HepG2 (cell line): ENCODE data around the gene TOR1B. TPM values are rescaled to one million over a fixed set of nuclear protein-coding genes. Genes with fewer than 3 reads are reported as not detected.

ENCODE experiments used
- ATAC-seq: fragments of 200-7000 bp; cut with Tn5 transposase; 3 replicates; pipeline ENCODE4 v1.9.1; 2020; ENCODE audit warnings: mild to moderate bottlenecking, moderate library complexity
- BruUV-seq: library from RNA; stranded (reverse); fragments of 400-500 nt; replicated peaks from 2 replicates; lab custom pipeline; 2021; lab: Mats Ljungman, UMichigan
- CTCF ChIA-PET: fragments of 300-600 bp; formaldehyde crosslinking; extraction: SDS; loops from one replicate; lab custom pipeline; 2021; ENCODE audit warnings: low total read pairs, inconsistent platforms, low intra/inter-chr PET ratio; lab: Yijun Ruan, JAX
- POLR2A ChIA-PET: fragments of 350-600 bp; sonication (Branson Sonifier 250); formaldehyde crosslinking; loops from one replicate; lab custom pipeline; 2020; ENCODE audit warnings: antibody characterized with exemption, inconsistent platforms; lab: Yijun Ruan, JAX
- DNase-seq: peaks from one replicate; pipeline ENCODE4 v3.0.0-alpha.2; 2015; ENCODE audit warnings: low spot score
- FAIRE-seq: peaks from 3 replicates; lab custom pipeline; 2011; peaks lifted over from hg19 to GRCh38; lab: Jason Lieb, UNC
- H2AFZ ChIP-seq: one replicate; pipeline ENCODE4 v1.6.1; 2011; ENCODE audit warnings: low read length, inconsistent platforms
- H3K27ac ChIP-seq: fragments of 300-600 bp; 3 replicates; pipeline ENCODE4 v1.8.0; 2011; ENCODE audit warnings: mixed run types, mild to moderate bottlenecking, mixed read lengths, low read length, inconsistent platforms; ENCODE audit not compliant: insufficient read depth; ENCODE audit errors: extremely low read length
- H3K27me3 ChIP-seq, 2 experiments: fragments of 200-600 bp in 1 of 2; 2 replicates in 1 of 2; 3 replicates in 1 of 2; pipeline versions ENCODE4 v1.6.0 to v1.8.0; 2011; ENCODE audit warnings: low read length in 2 of 2, mild to moderate bottlenecking in 2 of 2, moderate library complexity in 2 of 2, inconsistent platforms in 1 of 2; ENCODE audit not compliant: insufficient read depth in 2 of 2, control insufficient read depth in 1 of 2
- H3K36me3 ChIP-seq, 2 experiments: fragments of 200-600 bp in 1 of 2; replicated peaks in 1 of 2; 2 replicates in 1 of 2; 3 replicates in 1 of 2; pipeline versions ENCODE4 v1.5.1 to v1.8.0; 2011; ENCODE audit warnings: low read length in 2 of 2, inconsistent platforms in 1 of 2; ENCODE audit not compliant: insufficient read depth in 2 of 2, control insufficient read depth in 1 of 2
- H3K4me1 ChIP-seq: 2 replicates; pipeline ENCODE4 v1.5.1; 2012; ENCODE audit warnings: low read length, inconsistent platforms; ENCODE audit not compliant: insufficient read depth
- H3K4me2 ChIP-seq: 2 replicates; pipeline ENCODE4 v1.6.0; 2011; ENCODE audit warnings: low read depth, low read length, inconsistent platforms
- H3K4me3 ChIP-seq, 3 experiments: fragments of 200-600 bp in 1 of 3; sonication (generic), shearing (Covaris generic) in 1 of 3; replicated peaks in 1 of 3; 2 replicates each; pipeline ENCODE4 v1.5.1; 2011 to 2016; ENCODE audit warnings: low read length in 3 of 3, inconsistent platforms in 2 of 3, low read depth in 2 of 3, mild to moderate bottlenecking in 2 of 3, control low read depth in 1 of 3, mixed read lengths in 1 of 3; ENCODE audit not compliant: insufficient read depth in 1 of 3
- H3K79me2 ChIP-seq: one replicate; pipeline ENCODE4 v1.6.1; 2011; ENCODE audit warnings: low read length, inconsistent platforms; ENCODE audit not compliant: insufficient read depth
- H3K9ac ChIP-seq: 2 replicates; pipeline ENCODE4 v1.6.0; 2011; ENCODE audit warnings: mild to moderate bottlenecking, low read depth, low read length, inconsistent platforms; ENCODE audit not compliant: insufficient read depth
- H3K9me3 ChIP-seq: 2 replicates; pipeline ENCODE4 v1.5.1; 2012; ENCODE audit warnings: mild to moderate bottlenecking, low read length
- H4K20me1 ChIP-seq: 2 replicates; pipeline ENCODE4 v1.6.0; 2011; ENCODE audit warnings: inconsistent platforms, mild to moderate bottlenecking, low read length, moderate library complexity; ENCODE audit not compliant: insufficient read depth
- HMGA1 ChIP-seq: sonication (generic); formaldehyde crosslinking; conservative IDR thresholded peaks from 2 replicates; pipeline ENCODE4 v1.4.0; 2020; ENCODE audit warnings: missing genetic modification reagents
- MNT ChIP-seq: fragments of 450-650 bp; IDR thresholded peaks from 2 replicates; pipeline ENCODE4 v1.6.1; 2016
- YEATS4 ChIP-seq: sonication (generic); formaldehyde crosslinking; IDR thresholded peaks from 2 replicates; pipeline ENCODE4 v1.4.0; 2020; ENCODE audit warnings: missing genetic modification reagents, borderline replicate concordance
- ZMAT5 ChIP-seq: sonication (generic); formaldehyde crosslinking; IDR thresholded peaks from 2 replicates; pipeline ENCODE4 v1.5.0; 2020; ENCODE audit warnings: mild to moderate bottlenecking, low read depth, missing genetic modification reagents, borderline replicate concordance
- ZNF337 ChIP-seq: sonication (generic); formaldehyde crosslinking; IDR thresholded peaks from 2 replicates; pipeline ENCODE4 v1.5.1; 2020; ENCODE audit warnings: missing genetic modification reagents, low read depth, mild to moderate bottlenecking, borderline replicate concordance
- ZNF768 ChIP-seq: sonication (generic); formaldehyde crosslinking; IDR thresholded peaks from 2 replicates; pipeline ENCODE4 v1.4.0; 2020; ENCODE audit warnings: missing genetic modification reagents
- ZXDC ChIP-seq: sonication (generic); formaldehyde crosslinking; IDR thresholded peaks from 2 replicates; pipeline ENCODE4 v1.5.0; 2020; ENCODE audit warnings: mild to moderate bottlenecking, missing genetic modification reagents
- WGBS: methylation state at CpG from one replicate; pipeline ENCODE4 v1.1.6; 2017; ENCODE audit warnings: low lambda C conversion rate; 5-methylcytosine and 5-hydroxymethylcytosine counted together
- in situ Hi-C: cut with HindIII; loops from 2 replicates; pipeline ENCODE4 v1.10.0; 2017; ENCODE audit warnings: low pct_unique_long_range_greater_than_20kb; ENCODE audit not compliant: extremely low pct_ligation_motif_present
- intact Hi-C: fragments of 100-400 bp; cut with micrococcal nuclease; formaldehyde crosslinking; loops from one replicate; pipeline ENCODE4 v1.10.0; 2022; ENCODE audit not compliant: unreplicated experiment
- polyA plus RNA-seq, 8 experiments: library from polyadenylated mRNA; depleted of rRNA in 3 of 8; stranded (reverse) in 7 of 8; unstranded in 1 of 8; fragments of >200 nt; fragmentation: Illumina TruSeq in 4 of 8; extraction: Trizol in 4 of 8; gene quantifications; 2 replicates each; pipeline versions ENCODE4 v1.2.1 to v1.2.3, GENCODE V29; 2011 to 2016; ENCODE audit warnings: low read depth in 4 of 8, missing spikeins in 1 of 8, mixed read lengths in 1 of 8; ENCODE audit not compliant: insufficient read depth in 1 of 8
- total RNA-seq, 5 experiments: library from RNA; depleted of rRNA; stranded (reverse); fragments of >200 nt; fragmentation: Illumina TruSeq; extraction: Trizol; gene quantifications; 2 replicates each; pipeline ENCODE4 v1.2.3, GENCODE V29; 2016; ENCODE audit warnings: low read depth in 1 of 5
- TF ChIP-seq, protein P1 (sequence below): sonication (generic); formaldehyde crosslinking; IDR thresholded peaks from 2 replicates; pipeline ENCODE4 v1.5.1; 2020; ENCODE audit warnings: mild to moderate bottlenecking, moderate library complexity, missing genetic modification reagents
- TF ChIP-seq, protein P2 (sequence below): sonication (generic); formaldehyde crosslinking; conservative IDR thresholded peaks from 2 replicates; pipeline ENCODE4 v1.4.0; 2020; ENCODE audit warnings: missing genetic modification reagents

Gene TOR1B
- total and polyA plus RNA-seq, 2 of the 13 experiments (the other 11 are each of a cell fraction or from before 2014, with no cell fraction given): 18.1 to 21.3 TPM

GRCh38 chr9:129803676-129804060 lies 684 bp downstream of the TOR1B start:
- ATAC-seq (peak; percentile 5; the same call in 1 of the 3 replicates), FAIRE-seq (no peak), DNase-seq (no peak)
- no peak for TF ChIP-seq HMGA1 (CRISPR knock-in tag)
- TF ChIP-seq, protein P1, sequence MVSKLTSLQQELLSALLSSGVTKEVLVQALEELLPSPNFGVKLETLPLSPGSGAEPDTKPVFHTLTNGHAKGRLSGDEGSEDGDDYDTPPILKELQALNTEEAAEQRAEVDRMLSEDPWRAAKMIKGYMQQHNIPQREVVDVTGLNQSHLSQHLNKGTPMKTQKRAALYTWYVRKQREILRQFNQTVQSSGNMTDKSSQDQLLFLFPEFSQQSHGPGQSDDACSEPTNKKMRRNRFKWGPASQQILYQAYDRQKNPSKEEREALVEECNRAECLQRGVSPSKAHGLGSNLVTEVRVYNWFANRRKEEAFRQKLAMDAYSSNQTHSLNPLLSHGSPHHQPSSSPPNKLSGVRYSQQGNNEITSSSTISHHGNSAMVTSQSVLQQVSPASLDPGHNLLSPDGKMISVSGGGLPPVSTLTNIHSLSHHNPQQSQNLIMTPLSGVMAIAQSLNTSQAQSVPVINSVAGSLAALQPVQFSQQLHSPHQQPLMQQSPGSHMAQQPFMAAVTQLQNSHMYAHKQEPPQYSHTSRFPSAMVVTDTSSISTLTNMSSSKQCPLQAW (CRISPR knock-in tag): 0 out of 2 replicates have a peak, but pooled peaks have one; percentile 18
- no peak for TF ChIP-seq ZNF768 (CRISPR knock-in tag)
- TF ChIP-seq, protein P2, sequence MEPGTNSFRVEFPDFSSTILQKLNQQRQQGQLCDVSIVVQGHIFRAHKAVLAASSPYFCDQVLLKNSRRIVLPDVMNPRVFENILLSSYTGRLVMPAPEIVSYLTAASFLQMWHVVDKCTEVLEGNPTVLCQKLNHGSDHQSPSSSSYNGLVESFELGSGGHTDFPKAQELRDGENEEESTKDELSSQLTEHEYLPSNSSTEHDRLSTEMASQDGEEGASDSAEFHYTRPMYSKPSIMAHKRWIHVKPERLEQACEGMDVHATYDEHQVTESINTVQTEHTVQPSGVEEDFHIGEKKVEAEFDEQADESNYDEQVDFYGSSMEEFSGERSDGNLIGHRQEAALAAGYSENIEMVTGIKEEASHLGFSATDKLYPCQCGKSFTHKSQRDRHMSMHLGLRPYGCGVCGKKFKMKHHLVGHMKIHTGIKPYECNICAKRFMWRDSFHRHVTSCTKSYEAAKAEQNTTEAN: no peak
- TF ChIP-seq ZXDC (CRISPR knock-in tag): 0 out of 2 replicates have a peak, but pooled peaks have one; percentile 2
- no peak for TF ChIP-seq MNT
- no peak for TF ChIP-seq ZMAT5 (CRISPR knock-in tag)
- TF ChIP-seq YEATS4: 0 out of 2 replicates have a peak, but pooled peaks have one; percentile 12
- TF ChIP-seq ZNF337 (CRISPR knock-in tag): peak; percentile 75; the same call in 1 of the 2 replicates
- CTCF ChIA-PET: no interaction called here
- in situ Hi-C loops: no loop called here
- 0% methylated on average over 3 of the region's 14 CpGs for WGBS
- intact Hi-C loops: no loop called here
- POLR2A ChIA-PET: interaction anchor here (0.6 to 1.4 kb wide), 4 partner anchors 8 to 31 kb away, joined by 3 read pairs; no protein-coding TSS in a partner anchor
- Histone ChIP-seq H3K9me3 (no peaks in the 10 kb centered on the region), H2AFZ (no peak overlapping the region), H3K27ac (no peak overlapping the region), H3K27me3 (no peaks in the 10 kb centered on the region), H3K4me1 (peaks cover 25% of the 10 kb centered on the region), H3K4me2 (peak overlapping the region; percentile 89), H3K36me3 (peaks cover 2 to 9% of the 10 kb centered on the region in 2 experiments; a peak in 4 of 5 replicates), H3K79me2 (peaks cover 9% of the 10 kb centered on the region), H3K4me3 (peak overlapping the region; percentile 75 to 88 (median 84)), H4K20me1 (no peaks in the 10 kb centered on the region), H3K9ac (peak overlapping the region; percentile 63)
- no TSS peak for BruUV-seq
